ENCODE measurements around the gene GALP.

Gene GALP

DNA sequence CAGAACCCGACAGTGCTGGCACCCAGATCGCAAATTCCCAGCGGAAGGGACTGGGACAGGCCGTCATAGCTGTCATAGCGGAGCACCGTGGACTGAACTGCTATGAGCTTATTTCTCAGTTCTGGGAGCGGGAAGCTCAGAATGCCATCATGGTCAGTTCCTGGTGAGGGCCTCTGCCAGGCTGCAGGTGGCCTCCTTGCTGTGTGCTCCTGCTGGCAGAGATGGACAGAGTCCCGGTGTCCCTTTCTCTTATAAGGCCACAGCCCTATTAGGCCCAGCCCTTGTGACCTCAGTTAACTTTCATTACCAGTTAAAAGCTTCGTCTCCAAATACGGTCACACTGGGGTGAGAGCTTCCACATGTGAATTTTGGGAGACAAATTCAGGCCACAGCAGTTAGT is 30.1 kb upstream of the GALP start:
- POLR2A ChIA-PET: interaction anchor here (0.8 to 1.1 kb wide), 2 partner anchors 9 to 12 kb away, joined by 4 to 5 read pairs; no protein-coding TSS in a partner anchor
- Histone ChIP-seq H3K36me3 (ENCODE audit: control insufficient read depth in 2 of 2, insufficient read depth in 1 of 2, low read length in 2 of 2) (peaks cover 7 to 49% of the 10 kb centered on the region in 2 experiments; a peak in 2 of 3 replicates), H3K9me3 (ENCODE audit: control insufficient read depth, insufficient read depth, low read depth, low read length) (no peaks in the 10 kb centered on the region), H3K27ac (ENCODE audit: extremely low read depth, low read depth, low read length) (no peak overlapping the region), H3K4me1 (ENCODE audit: control insufficient read depth, insufficient read depth, low read length) (peaks cover 6% of the 10 kb centered on the region; the same call in 1 of the 2 replicates), H3K4me3 (ENCODE audit: low read depth, low read length) (no peak overlapping the region)
- no peak for TF ChIP-seq ZNF549 (tag by site-specific recombination; IDR thresholded peaks at IDR 0.05)
- no peak for TF ChIP-seq RBAK (tag by site-specific recombination; IDR thresholded peaks at IDR 0.05)
- TF ChIP-seq ZNF560 (tag by site-specific recombination; IDR thresholded peaks at IDR 0.05; ENCODE audit: borderline replicate concordance): no peak
- no peak for TF ChIP-seq ZNF354C (tag by site-specific recombination; IDR thresholded peaks at IDR 0.05; ENCODE audit: borderline replicate concordance, low read depth)
- TF ChIP-seq ZFP3 (tag by site-specific recombination; IDR thresholded peaks at IDR 0.05; ENCODE audit: low read depth): no peak
- TF ChIP-seq, protein P1, sequence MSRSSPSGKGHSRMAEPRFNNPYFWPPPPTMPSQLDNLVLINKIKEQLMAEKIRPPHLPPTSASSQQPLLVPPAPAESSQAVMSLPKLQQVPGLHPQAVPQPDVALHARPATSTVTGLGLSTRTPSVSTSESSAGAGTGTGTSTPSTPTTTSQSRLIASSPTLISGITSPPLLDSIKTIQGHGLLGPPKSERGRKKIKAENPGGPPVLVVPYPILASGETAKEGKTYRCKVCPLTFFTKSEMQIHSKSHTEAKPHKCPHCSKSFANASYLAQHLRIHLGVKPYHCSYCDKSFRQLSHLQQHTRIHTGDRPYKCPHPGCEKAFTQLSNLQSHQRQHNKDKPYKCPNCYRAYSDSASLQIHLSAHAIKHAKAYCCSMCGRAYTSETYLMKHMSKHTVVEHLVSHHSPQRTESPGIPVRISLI (tag by site-specific recombination; IDR thresholded peaks at IDR 0.05): no peak
- TF ChIP-seq ZNF488 (tag by site-specific recombination; IDR thresholded peaks at IDR 0.05): no peak
- no peak for TF ChIP-seq ZNF169 (tag by site-specific recombination; IDR thresholded peaks at IDR 0.05)
- TF ChIP-seq TCF7L2 (IDR thresholded peaks at IDR 0.05; ENCODE audit: borderline replicate concordance, low read depth, low read length): no peak
- no peak for TF ChIP-seq WT1 (tag by site-specific recombination; IDR thresholded peaks at IDR 0.05)
- CTCF ChIA-PET: interaction anchor here (0.6 to 2.2 kb wide), 4 partner anchors 9 to 188 kb away, joined by 3 to 7 read pairs (median 4); no protein-coding TSS in a partner anchor

DNA sequence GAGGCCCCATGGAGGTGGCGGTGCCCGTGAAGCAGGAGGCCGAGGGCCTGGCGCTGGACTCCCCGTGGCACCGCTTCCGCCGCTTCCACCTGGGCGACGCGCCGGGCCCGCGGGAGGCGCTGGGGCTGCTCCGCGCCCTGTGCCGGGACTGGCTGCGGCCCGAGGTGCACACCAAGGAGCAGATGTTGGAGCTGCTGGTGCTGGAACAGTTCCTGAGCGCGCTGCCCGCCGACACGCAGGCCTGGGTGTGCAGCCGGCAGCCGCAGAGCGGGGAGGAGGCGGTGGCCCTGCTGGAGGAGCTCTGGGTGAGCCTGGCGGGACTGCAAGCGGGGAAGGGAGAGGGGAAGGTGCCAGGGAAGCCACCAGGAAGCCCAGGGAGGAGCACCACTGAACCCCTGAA is 28.9 kb upstream of the GALP start:
- no peak for TF ChIP-seq ZBTB21 (tag by site-specific recombination; IDR thresholded peaks at IDR 0.05)
- TF ChIP-seq, protein P2, sequence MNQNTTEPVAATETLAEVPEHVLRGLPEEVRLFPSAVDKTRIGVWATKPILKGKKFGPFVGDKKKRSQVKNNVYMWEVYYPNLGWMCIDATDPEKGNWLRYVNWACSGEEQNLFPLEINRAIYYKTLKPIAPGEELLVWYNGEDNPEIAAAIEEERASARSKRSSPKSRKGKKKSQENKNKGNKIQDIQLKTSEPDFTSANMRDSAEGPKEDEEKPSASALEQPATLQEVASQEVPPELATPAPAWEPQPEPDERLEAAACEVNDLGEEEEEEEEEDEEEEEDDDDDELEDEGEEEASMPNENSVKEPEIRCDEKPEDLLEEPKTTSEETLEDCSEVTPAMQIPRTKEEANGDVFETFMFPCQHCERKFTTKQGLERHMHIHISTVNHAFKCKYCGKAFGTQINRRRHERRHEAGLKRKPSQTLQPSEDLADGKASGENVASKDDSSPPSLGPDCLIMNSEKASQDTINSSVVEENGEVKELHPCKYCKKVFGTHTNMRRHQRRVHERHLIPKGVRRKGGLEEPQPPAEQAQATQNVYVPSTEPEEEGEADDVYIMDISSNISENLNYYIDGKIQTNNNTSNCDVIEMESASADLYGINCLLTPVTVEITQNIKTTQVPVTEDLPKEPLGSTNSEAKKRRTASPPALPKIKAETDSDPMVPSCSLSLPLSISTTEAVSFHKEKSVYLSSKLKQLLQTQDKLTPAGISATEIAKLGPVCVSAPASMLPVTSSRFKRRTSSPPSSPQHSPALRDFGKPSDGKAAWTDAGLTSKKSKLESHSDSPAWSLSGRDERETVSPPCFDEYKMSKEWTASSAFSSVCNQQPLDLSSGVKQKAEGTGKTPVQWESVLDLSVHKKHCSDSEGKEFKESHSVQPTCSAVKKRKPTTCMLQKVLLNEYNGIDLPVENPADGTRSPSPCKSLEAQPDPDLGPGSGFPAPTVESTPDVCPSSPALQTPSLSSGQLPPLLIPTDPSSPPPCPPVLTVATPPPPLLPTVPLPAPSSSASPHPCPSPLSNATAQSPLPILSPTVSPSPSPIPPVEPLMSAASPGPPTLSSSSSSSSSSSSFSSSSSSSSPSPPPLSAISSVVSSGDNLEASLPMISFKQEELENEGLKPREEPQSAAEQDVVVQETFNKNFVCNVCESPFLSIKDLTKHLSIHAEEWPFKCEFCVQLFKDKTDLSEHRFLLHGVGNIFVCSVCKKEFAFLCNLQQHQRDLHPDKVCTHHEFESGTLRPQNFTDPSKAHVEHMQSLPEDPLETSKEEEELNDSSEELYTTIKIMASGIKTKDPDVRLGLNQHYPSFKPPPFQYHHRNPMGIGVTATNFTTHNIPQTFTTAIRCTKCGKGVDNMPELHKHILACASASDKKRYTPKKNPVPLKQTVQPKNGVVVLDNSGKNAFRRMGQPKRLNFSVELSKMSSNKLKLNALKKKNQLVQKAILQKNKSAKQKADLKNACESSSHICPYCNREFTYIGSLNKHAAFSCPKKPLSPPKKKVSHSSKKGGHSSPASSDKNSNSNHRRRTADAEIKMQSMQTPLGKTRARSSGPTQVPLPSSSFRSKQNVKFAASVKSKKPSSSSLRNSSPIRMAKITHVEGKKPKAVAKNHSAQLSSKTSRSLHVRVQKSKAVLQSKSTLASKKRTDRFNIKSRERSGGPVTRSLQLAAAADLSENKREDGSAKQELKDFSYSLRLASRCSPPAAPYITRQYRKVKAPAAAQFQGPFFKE (tag by site-specific recombination; IDR thresholded peaks at IDR 0.05; ENCODE audit: borderline replicate concordance): no peak
- no peak for TF ChIP-seq ZNF624 (tag by site-specific recombination; IDR thresholded peaks at IDR 0.05)
- no peaks in the 10 kb centered on the region for H3K9me3 ChIP-seq (ENCODE audit: control insufficient read depth, insufficient read depth, low read depth, low read length)
- 0 out of 2 replicates have a peak, but pooled peaks cover 3% of the 10 kb centered on the region for H3K4me1 ChIP-seq (ENCODE audit: control insufficient read depth, insufficient read depth, low read length)
- peaks cover 7 to 49% of the 10 kb centered on the region in 2 experiments; a peak in 2 of 3 replicates for H3K36me3 ChIP-seq (ENCODE audit: control insufficient read depth in 2 of 2, insufficient read depth in 1 of 2, low read length in 2 of 2)
- no peak overlapping the region for H3K27ac ChIP-seq (ENCODE audit: extremely low read depth, low read depth, low read length)
- no peak overlapping the region for H3K4me3 ChIP-seq (ENCODE audit: low read depth, low read length)
- ChIA-PET POLR2A (no interaction called here), CTCF (interaction anchor here (0.7 to 1.9 kb wide), 2 partner anchors 25 to 42 kb away, joined by 3 to 5 read pairs; no protein-coding TSS in a partner anchor)

GRCh38 chr19:56147307-56147706 is 28.5 kb upstream of the GALP start:
- H3K4me1 ChIP-seq (ENCODE audit: control insufficient read depth, insufficient read depth, low read length): no peaks in the 10 kb centered on the region
- POLR2A ChIA-PET: no interaction called here
- H3K4me3 ChIP-seq (ENCODE audit: low read depth, low read length): no peak overlapping the region
- H3K27ac ChIP-seq (ENCODE audit: extremely low read depth, low read depth, low read length): no peak overlapping the region
- H3K9me3 ChIP-seq (ENCODE audit: control insufficient read depth, insufficient read depth, low read depth, low read length): no peaks in the 10 kb centered on the region
- CTCF ChIA-PET: interaction anchor here (0.7 to 1.9 kb wide), 2 partner anchors 24 to 42 kb away, joined by 3 to 5 read pairs; no protein-coding TSS in a partner anchor
- peaks cover 7 to 49% of the 10 kb centered on the region in 2 experiments; a peak in 2 of 3 replicates for H3K36me3 ChIP-seq (ENCODE audit: control insufficient read depth in 2 of 2, insufficient read depth in 1 of 2, low read length in 2 of 2)
- TF ChIP-seq ZNF473 (tag by site-specific recombination; IDR thresholded peaks at IDR 0.05) (no peak), ZBTB8A (tag by site-specific recombination; IDR thresholded peaks at IDR 0.05) (no peak), ZNF654 (tag by site-specific recombination; IDR thresholded peaks at IDR 0.05; ENCODE audit: low read depth) (no peak), YY2 (tag by site-specific recombination; IDR thresholded peaks at IDR 0.05) (no peak), ZNF214 (tag by site-specific recombination; IDR thresholded peaks at IDR 0.05; ENCODE audit: borderline replicate concordance) (no peak), ZNF510 (tag by site-specific recombination; IDR thresholded peaks at IDR 0.05; ENCODE audit: insufficient replicate concordance) (no peak), RBAK (tag by site-specific recombination; IDR thresholded peaks at IDR 0.05) (no peak)
- TF ChIP-seq, protein P3, sequence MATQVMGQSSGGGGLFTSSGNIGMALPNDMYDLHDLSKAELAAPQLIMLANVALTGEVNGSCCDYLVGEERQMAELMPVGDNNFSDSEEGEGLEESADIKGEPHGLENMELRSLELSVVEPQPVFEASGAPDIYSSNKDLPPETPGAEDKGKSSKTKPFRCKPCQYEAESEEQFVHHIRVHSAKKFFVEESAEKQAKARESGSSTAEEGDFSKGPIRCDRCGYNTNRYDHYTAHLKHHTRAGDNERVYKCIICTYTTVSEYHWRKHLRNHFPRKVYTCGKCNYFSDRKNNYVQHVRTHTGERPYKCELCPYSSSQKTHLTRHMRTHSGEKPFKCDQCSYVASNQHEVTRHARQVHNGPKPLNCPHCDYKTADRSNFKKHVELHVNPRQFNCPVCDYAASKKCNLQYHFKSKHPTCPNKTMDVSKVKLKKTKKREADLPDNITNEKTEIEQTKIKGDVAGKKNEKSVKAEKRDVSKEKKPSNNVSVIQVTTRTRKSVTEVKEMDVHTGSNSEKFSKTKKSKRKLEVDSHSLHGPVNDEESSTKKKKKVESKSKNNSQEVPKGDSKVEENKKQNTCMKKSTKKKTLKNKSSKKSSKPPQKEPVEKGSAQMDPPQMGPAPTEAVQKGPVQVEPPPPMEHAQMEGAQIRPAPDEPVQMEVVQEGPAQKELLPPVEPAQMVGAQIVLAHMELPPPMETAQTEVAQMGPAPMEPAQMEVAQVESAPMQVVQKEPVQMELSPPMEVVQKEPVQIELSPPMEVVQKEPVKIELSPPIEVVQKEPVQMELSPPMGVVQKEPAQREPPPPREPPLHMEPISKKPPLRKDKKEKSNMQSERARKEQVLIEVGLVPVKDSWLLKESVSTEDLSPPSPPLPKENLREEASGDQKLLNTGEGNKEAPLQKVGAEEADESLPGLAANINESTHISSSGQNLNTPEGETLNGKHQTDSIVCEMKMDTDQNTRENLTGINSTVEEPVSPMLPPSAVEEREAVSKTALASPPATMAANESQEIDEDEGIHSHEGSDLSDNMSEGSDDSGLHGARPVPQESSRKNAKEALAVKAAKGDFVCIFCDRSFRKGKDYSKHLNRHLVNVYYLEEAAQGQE (tag by site-specific recombination; IDR thresholded peaks at IDR 0.05): no peak

All from HEK293 (cell line).